ENCODE measurements around the gene PELO.

Gene PELO

DNA sequence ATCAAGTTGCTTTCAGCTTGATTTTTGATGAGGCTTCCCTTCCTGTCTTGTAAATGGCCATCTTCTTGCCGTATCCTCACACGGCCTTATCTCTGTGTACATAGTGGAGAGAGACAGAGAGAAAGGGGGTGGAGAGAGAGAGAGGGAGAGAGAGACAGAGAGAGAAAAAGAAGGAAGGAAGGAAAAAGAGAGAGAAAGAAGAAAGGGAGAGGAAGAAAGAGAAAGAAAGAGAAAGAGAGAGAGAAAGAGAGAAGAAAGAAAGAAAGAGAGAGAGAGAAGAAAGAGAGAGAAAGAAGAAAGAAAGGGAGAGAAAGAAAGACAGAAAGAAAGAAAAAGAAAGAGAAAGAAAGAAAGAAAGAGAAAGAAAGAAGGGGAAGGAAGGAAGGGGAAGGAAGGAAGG, 46.6 kb downstream of the PELO start:
- no peak for DNase-seq

DNA sequence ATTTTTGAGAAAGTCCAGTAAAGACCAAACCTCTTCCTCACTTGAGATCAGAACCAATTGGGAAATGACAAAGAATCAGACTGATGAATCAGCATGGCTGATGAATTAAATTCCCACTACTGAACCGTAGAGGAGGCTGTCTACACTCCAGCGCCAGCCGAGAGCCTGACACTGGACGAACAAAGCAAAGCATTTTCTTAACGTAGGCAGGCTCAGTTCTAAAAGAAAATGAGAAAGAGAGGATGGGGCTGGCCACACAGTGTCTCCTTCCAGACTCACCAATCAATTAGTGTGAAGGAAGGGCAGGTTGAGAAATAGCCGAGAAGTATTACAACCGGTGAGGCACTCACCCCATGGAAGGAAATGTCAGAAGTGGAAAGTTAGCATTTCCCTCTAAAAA, 49.4 kb downstream of the PELO start:
- DNase-seq: no peak
